Activated CD8-positive, alpha-beta memory T cell treated with anti-CD3 and anti-CD28 coated beads, Interleukin-2, amount 10 ng/mL, durations not matched to agents 7 days and 5 days (primary cell): ENCODE data around the gene ITSN1. TPM values are rescaled to one million over a fixed set of nuclear protein-coding genes. Genes with fewer than 3 reads are reported as not detected.

Experiments used
- ATAC-seq: fragments of 150-1000 bp; cut with Tn5 transposase; one replicate; pipeline ENCODE4 v1.10.0; 2021; ENCODE audit warnings: moderate library complexity
- CTCF ChIA-PET: fragments of 350-600 bp; sonication (Branson Sonifier 250); formaldehyde crosslinking; loops from one replicate; lab custom pipeline; 2021; ENCODE audit warnings: antibody characterized with exemption; lab: Charles Lee
- DNase-seq: peaks from one replicate; pipeline ENCODE4 v3.0.0-alpha.2; 2020
- H3K27ac Mint-ChIP-seq: one replicate; pipeline ENCODE4 v1.8.0; 2021; ENCODE audit warnings: mild to moderate bottlenecking, mixed read lengths
- H3K27me3 Mint-ChIP-seq: one replicate; pipeline ENCODE4 v1.8.0; 2021; ENCODE audit warnings: mixed read lengths
- H3K36me3 Mint-ChIP-seq: one replicate; pipeline ENCODE4 v1.8.0; 2021; ENCODE audit warnings: mild to moderate bottlenecking, mixed read lengths
- H3K4me1 Mint-ChIP-seq: one replicate; pipeline ENCODE4 v1.8.0; 2021; ENCODE audit warnings: mixed read lengths
- H3K4me3 Mint-ChIP-seq: one replicate; pipeline ENCODE4 v1.8.0; 2021; ENCODE audit warnings: mild to moderate bottlenecking, moderate library complexity, mixed read lengths
- H3K9me3 Mint-ChIP-seq: one replicate; pipeline ENCODE4 v1.8.0; 2022; ENCODE audit warnings: low read depth, mixed read lengths
- total RNA-seq, 2 experiments: library from RNA; stranded (reverse); gene quantifications; one replicate each; pipeline ENCODE4 v1.2.3, GENCODE V29; 2021

The ITSN1 gene
- total RNA-seq, 2 experiments from 2014 or later: 2.0 to 3.9 TPM

GRCh38 chr21:33844104-33844889 lies 202.0 kb downstream of the ITSN1 start:
- no peaks in the 10 kb centered on the region for H3K9me3 Mint-ChIP-seq
- no peak overlapping the region for H3K27ac Mint-ChIP-seq
- no peak overlapping the region for H3K4me3 Mint-ChIP-seq
- no peak for ATAC-seq
- no peaks in the 10 kb centered on the region for H3K36me3 Mint-ChIP-seq
- no peak for DNase-seq
- H3K27me3 Mint-ChIP-seq: no peaks in the 10 kb centered on the region
- H3K4me1 Mint-ChIP-seq: no peaks in the 10 kb centered on the region
- CTCF ChIA-PET: no interaction called here

GRCh38 chr21:33844890-33845205 lies 202.5 kb downstream of the ITSN1 start:
- DNase-seq (no peak), ATAC-seq (no peak)
- H3K27me3 Mint-ChIP-seq: no peaks in the 10 kb centered on the region
- H3K4me1 Mint-ChIP-seq: no peaks in the 10 kb centered on the region
- CTCF ChIA-PET: no interaction called here
- H3K9me3 Mint-ChIP-seq: no peaks in the 10 kb centered on the region
- H3K4me3 Mint-ChIP-seq: no peak overlapping the region
- no peak overlapping the region for H3K27ac Mint-ChIP-seq
- H3K36me3 Mint-ChIP-seq: no peaks in the 10 kb centered on the region

GRCh38 chr21:33846141-33846540 lies 203.8 kb downstream of the ITSN1 start:
- ATAC-seq: no peak
- no peak for DNase-seq
- H3K36me3 Mint-ChIP-seq: no peaks in the 10 kb centered on the region
- H3K27me3 Mint-ChIP-seq: no peaks in the 10 kb centered on the region
- no peaks in the 10 kb centered on the region for H3K9me3 Mint-ChIP-seq
- H3K27ac Mint-ChIP-seq: no peak overlapping the region
- CTCF ChIA-PET: no interaction called here
- H3K4me1 Mint-ChIP-seq: no peaks in the 10 kb centered on the region
- H3K4me3 Mint-ChIP-seq: no peak overlapping the region

GRCh38 chr21:33847588-33848248 lies 205.4 kb downstream of the ITSN1 start:
- no peak overlapping the region for H3K27ac Mint-ChIP-seq
- no peaks in the 10 kb centered on the region for H3K27me3 Mint-ChIP-seq
- CTCF ChIA-PET: interaction anchor here (0.6 kb wide), 1 partner anchor 11 kb away, joined by 3 read pairs; no protein-coding TSS in a partner anchor
- no peaks in the 10 kb centered on the region for H3K4me1 Mint-ChIP-seq
- ATAC-seq (no peak), DNase-seq (no peak)
- H3K4me3 Mint-ChIP-seq: no peak overlapping the region
- H3K9me3 Mint-ChIP-seq: no peaks in the 10 kb centered on the region
- H3K36me3 Mint-ChIP-seq: no peaks in the 10 kb centered on the region

- Mint-ChIP-seq H3K27me3 (peaks cover 2% of the 10 kb centered on the region), H3K27ac (no peak overlapping the region), H3K4me1 (no peaks in the 10 kb centered on the region), H3K9me3 (no peaks in the 10 kb centered on the region), H3K4me3 (no peak overlapping the region), H3K36me3 (no peaks in the 10 kb centered on the region)
- DNase-seq (no peak), ATAC-seq (no peak)
- CTCF ChIA-PET: interaction anchor here (0.6 kb wide), 1 partner anchor 12 kb away, joined by 3 read pairs; no protein-coding TSS in a partner anchor
These were observed 206.1 kb downstream of the ITSN1 start for GRCh38 chr21:33848249-33848953.

- ATAC-seq (no peak), DNase-seq (no peak)
- Mint-ChIP-seq H3K9me3 (no peaks in the 10 kb centered on the region), H3K4me1 (no peaks in the 10 kb centered on the region), H3K4me3 (no peak overlapping the region), H3K36me3 (no peaks in the 10 kb centered on the region), H3K27me3 (peaks cover 4% of the 10 kb centered on the region), H3K27ac (no peak overlapping the region)
- CTCF ChIA-PET: no interaction called here
These were observed 207.5 kb downstream of the ITSN1 start for GRCh38 chr21:33849834-33850233.

- no peaks in the 10 kb centered on the region for H3K4me1 Mint-ChIP-seq
- CTCF ChIA-PET: no interaction called here
- ATAC-seq (no peak), DNase-seq (no peak)
- H3K27ac Mint-ChIP-seq: no peak overlapping the region
- no peaks in the 10 kb centered on the region for H3K36me3 Mint-ChIP-seq
- H3K9me3 Mint-ChIP-seq: no peaks in the 10 kb centered on the region
- no peak overlapping the region for H3K4me3 Mint-ChIP-seq
- peaks cover 5% of the 10 kb centered on the region for H3K27me3 Mint-ChIP-seq
These were observed 208.1 kb downstream of the ITSN1 start for GRCh38 chr21:33850401-33850800.

- ATAC-seq: no peak
- H3K4me1 Mint-ChIP-seq: no peaks in the 10 kb centered on the region
- H3K27me3 Mint-ChIP-seq: peaks cover 6% of the 10 kb centered on the region
- CTCF ChIA-PET: no interaction called here
- no peaks in the 10 kb centered on the region for H3K9me3 Mint-ChIP-seq
- no peak overlapping the region for H3K27ac Mint-ChIP-seq
- no peak for DNase-seq
- H3K4me3 Mint-ChIP-seq: no peak overlapping the region
- H3K36me3 Mint-ChIP-seq: no peaks in the 10 kb centered on the region
These were observed 208.7 kb downstream of the ITSN1 start for GRCh38 chr21:33850985-33851384.

GRCh38 chr21:33852485-33852884 lies 210.2 kb downstream of the ITSN1 start:
- H3K9me3 Mint-ChIP-seq: no peaks in the 10 kb centered on the region
- ATAC-seq (no peak), DNase-seq (no peak)
- no peaks in the 10 kb centered on the region for H3K4me1 Mint-ChIP-seq
- no peaks in the 10 kb centered on the region for H3K36me3 Mint-ChIP-seq
- peaks cover 6% of the 10 kb centered on the region for H3K27me3 Mint-ChIP-seq
- no peak overlapping the region for H3K27ac Mint-ChIP-seq
- CTCF ChIA-PET: no interaction called here
- H3K4me3 Mint-ChIP-seq: no peak overlapping the region

- H3K27ac Mint-ChIP-seq: no peak overlapping the region
- ATAC-seq: no peak
- peaks cover 6% of the 10 kb centered on the region for H3K27me3 Mint-ChIP-seq
- no peaks in the 10 kb centered on the region for H3K36me3 Mint-ChIP-seq
- no peak for DNase-seq
- CTCF ChIA-PET: no interaction called here
- H3K9me3 Mint-ChIP-seq: no peaks in the 10 kb centered on the region
- no peak overlapping the region for H3K4me3 Mint-ChIP-seq
- H3K4me1 Mint-ChIP-seq: no peaks in the 10 kb centered on the region
These were observed 212.3 kb downstream of the ITSN1 start for GRCh38 chr21:33854604-33855003.

GRCh38 chr21:33855190-33855589 lies 212.9 kb downstream of the ITSN1 start:
- ATAC-seq (no peak), DNase-seq (no peak)
- no peaks in the 10 kb centered on the region for H3K36me3 Mint-ChIP-seq
- H3K4me3 Mint-ChIP-seq: no peak overlapping the region
- H3K27me3 Mint-ChIP-seq: peaks cover 6% of the 10 kb centered on the region
- H3K27ac Mint-ChIP-seq: no peak overlapping the region
- H3K4me1 Mint-ChIP-seq: no peaks in the 10 kb centered on the region
- no peaks in the 10 kb centered on the region for H3K9me3 Mint-ChIP-seq
- CTCF ChIA-PET: no interaction called here

- H3K27ac Mint-ChIP-seq: no peak overlapping the region
- no peaks in the 10 kb centered on the region for H3K36me3 Mint-ChIP-seq
- H3K27me3 Mint-ChIP-seq: peaks cover 6% of the 10 kb centered on the region
- CTCF ChIA-PET: no interaction called here
- ATAC-seq (no peak), DNase-seq (no peak)
- no peak overlapping the region for H3K4me3 Mint-ChIP-seq
- no peaks in the 10 kb centered on the region for H3K4me1 Mint-ChIP-seq
- H3K9me3 Mint-ChIP-seq: no peaks in the 10 kb centered on the region
These were observed 214.7 kb downstream of the ITSN1 start for GRCh38 chr21:33856893-33857527.

GRCh38 chr21:33857846-33858666 lies 215.8 kb downstream of the ITSN1 start:
- Mint-ChIP-seq H3K9me3 (no peaks in the 10 kb centered on the region), H3K27ac (no peak overlapping the region), H3K4me3 (no peak overlapping the region), H3K36me3 (no peaks in the 10 kb centered on the region), H3K4me1 (no peaks in the 10 kb centered on the region), H3K27me3 (peaks cover 9% of the 10 kb centered on the region)
- DNase-seq: no peak
- CTCF ChIA-PET: no interaction called here
- ATAC-seq: no peak
